Superior temporal gyrus (tissue), 1 donor: ENCODE measurements around the gene HMCN1.
"Not testable (repeated sequence)": the region's sequence is repeated elsewhere in the genome, so short reads cannot be mapped to it uniquely, and the experiment has no call there.

Experiments used
- DNase-seq: peaks from one replicate; pipeline ENCODE4 v3.0.0-alpha.2; 2016; ENCODE audit errors: extremely low spot score

HMCN1 gene

DNA sequence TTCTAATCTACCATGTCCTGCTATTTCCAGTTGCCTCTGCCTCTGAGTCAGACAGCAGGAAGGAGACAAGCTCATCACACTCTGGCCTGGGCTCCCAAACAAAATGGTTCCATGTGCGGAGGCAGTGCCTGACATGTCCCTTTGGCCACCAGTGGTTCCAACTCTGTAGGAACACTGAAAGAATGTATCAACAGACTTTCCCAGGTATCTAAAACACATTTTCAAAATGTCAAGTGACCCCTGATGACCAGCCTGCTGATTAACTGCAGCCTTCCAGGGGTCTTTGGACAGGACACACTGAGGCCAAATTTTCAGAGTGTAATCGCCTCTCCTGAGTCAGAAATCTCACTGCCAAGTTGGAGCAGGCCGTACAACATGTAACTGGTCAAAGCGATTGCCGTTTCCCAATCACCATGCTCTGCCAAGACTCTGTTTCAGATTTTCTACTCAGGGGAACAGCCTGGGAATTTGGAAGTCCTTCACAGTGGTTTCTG, 468.1 kb downstream of the HMCN1 start:
- no peak for DNase-seq

DNA sequence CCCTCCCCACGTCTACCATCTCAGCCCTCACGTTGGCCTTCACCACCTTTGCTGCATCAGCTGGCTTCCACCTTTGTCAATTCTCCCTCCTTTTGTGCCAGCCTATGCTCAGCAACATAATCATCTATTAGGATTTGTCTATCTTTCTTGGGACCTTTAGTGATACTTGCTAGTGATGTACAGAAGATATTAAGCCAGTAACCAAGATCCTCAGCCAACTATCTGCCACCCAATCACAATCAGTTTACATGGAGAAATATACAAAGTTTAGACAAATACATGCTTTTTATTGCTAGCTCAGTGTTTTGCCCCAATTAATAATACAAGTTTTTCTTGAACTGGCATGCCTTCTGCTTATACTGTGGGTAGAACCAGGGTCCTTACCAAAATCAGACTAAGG, 468.6 kb downstream of the HMCN1 start:
- no peak for DNase-seq

DNA sequence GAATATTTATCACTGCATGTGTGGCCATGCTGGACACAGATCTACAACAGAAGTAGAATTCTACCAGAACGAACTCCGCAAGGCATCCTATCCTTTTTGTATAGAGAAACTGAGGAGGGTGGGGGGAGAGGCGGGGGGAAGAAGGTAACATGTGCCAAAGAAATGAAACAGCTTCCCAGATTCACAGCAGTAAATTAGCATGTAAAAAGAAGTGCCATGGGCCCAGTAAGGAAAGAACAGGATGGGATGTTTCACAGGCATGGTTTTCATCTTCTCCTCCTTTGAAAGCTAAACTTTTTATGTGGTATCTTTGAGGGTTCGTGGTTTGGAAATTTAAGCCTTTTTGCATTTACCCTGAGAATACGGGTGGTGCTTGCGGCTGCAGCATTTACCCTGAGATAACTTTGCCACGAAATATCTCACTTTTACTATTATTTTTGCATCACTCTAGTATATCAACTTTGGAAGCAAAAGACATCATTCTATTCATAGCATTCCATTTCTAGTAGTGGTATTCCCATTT, 471.9 kb downstream of the HMCN1 start:
- no peak for DNase-seq

DNA sequence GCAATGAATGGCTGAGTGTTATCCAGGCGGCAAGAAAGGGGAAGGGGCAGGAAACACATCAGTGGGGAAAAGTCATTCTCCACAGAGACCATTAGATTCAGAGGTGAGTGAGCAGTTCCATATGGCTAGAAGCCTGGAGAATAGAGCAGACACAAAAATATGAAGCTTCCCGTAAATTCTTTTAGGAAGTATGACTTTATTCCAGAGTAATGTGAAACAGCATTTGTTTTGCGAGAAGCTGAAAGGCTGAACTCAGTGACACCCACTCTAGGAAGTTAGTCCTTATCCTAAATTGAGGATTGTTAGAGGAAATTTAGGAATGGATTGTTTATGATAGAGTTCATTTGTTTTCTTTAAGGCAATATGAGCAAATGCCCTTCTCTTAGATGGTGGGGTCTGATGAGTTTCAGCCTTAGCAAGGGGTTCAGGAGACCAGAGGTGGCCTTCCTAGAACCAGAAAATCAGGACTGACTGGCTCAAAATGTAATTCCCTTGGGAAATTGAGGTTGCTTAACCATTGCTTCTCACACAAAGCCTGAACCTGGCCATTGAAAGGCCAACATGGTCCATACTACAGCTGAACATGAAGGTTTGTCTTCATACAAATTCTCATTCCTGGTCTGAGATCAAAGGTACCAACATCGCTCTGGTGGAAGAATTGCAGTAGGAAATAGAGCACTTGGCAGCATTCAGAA, 473.3 kb downstream of the HMCN1 start:
- no peak for DNase-seq

DNA sequence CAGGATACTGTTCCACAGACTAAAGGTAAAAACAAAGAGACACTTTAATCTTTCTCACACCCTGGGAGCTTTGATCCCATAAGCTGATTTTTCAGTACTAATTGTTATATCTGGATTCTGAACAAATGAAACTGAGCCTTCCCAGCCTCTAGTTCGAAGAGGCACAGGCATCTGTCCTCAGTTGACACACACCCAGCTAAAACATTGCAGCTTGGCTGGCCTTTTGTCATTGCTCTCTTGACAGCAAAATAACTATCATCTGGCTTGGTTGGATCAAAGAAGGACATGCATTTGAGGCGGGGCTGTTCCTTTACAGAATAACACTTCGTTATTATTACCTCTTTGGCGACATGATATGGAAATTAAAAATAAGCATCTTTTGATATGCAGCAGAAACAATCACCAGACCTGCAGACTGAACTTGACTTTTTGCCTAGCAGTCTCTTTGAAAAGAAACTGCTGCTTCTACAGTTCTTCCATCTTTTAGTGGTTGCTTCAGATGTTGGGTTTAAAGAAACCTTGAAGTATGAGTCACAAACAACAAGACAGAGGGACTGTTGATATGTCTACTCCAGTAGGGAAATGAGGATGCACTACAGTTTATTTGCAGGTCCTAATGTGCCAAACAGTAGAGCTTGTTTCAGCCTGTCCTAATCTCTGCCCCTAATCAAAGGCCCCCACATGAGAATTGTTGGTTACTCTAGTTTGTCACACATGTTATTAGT, 474.4 kb downstream of the HMCN1 start:
- no peak for DNase-seq

DNA sequence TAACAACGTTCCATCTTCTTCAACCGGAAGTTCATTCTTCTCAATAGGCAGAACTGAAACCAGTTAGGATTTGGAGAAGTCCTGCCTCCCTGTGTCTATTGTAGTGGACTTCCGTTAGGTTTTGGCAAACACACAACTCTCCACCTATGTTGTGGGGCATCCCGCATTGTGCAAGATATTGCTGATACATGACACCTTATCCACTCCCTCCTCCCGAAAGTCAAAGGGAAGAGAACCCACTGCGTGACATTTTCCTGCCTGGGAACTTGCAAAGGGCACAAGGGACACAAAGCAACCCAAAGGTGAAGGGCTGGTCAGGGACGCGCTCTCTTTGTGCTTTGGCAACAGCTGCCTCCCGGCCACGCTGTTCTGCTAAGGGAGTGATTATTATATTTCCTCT, 476.1 kb downstream of the HMCN1 start:
- no peak for DNase-seq

DNA sequence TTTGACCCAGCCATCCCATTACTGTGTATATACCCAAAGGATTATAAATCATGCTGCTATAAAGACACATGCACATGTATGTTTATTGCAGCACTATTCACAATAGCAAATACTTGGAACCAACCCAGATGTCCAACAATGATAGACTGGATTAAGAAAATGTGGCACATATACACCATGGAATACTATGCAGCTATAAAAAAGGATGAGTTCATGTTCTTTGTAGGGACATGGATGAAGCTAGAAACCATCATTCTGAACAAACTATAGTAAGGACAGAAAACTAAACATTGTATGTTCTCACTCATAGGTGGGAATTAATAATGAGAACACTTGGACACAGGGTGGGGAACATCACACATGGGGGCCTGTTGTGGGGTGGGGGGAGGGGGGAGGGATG, 477.4 kb downstream of the HMCN1 start:
- not testable (repeated sequence) for DNase-seq

DNA sequence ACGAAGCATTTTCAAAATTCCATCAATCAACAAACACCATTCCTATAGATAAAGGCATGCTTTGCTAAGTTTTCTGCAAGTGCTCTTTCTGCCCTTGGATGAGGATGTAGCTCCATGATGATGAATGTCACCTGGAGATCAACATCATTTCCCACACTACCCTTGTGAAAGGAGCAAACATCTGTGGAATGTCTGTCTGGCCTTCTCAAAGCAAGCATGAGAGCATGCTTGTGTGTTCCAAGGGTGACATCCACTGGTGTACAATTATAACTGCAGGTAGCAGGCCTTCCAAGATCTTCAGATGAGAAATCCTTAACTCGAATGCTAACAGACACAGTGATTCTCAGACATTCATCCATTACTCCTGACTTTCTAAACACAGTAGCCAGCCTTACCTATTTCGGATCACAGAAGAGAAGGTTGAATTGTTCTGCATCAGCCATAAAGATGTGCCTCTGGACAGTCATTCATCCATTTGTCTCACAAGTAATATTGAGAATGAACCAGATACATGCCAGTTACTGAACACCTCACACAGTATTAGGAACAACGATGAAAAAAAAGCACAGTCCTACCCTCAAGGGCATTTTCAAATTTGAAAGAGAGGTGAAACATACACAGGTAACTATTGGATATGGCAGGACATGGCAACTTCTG, 478.5 kb downstream of the HMCN1 start:
- DNase-seq = peak; percentile 85

DNA sequence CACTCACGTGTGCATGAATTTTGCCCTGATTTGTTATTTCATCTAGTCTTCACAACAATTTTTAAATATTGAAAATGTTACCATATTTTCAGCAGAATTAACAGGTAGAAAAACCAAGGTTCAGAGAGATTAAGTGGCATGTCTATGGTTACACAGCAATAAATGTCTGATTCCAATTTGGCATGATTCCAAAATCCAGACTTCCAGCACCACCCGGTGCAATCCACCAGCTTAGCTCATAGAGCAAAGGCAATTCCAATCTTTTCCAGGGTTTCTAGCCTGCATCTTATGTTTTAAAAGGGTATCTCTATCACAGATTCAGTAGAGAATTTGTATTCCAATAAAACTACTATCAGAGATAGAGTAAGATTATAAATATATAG, 479.0 kb downstream of the HMCN1 start:
- DNase-seq = no peak

DNA sequence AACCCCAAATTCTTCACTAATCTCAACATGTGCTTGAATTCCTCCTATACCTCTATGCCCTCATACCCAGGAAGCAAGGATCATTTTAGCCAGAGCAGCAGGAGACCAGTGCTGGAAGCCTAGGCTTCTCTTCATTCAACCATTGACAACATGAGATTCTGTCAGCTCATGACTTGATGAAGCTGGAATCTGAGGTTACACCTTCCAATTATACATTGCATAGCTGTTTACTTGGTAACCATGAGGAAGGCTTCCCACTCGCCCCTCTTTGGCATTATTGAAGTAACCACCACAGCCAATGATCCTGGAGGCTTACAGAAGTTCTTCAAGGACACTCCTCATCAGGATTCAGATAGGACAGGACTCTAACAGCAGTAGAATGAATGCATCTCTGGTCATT, 480.6 kb downstream of the HMCN1 start:
- no peak for DNase-seq

DNA sequence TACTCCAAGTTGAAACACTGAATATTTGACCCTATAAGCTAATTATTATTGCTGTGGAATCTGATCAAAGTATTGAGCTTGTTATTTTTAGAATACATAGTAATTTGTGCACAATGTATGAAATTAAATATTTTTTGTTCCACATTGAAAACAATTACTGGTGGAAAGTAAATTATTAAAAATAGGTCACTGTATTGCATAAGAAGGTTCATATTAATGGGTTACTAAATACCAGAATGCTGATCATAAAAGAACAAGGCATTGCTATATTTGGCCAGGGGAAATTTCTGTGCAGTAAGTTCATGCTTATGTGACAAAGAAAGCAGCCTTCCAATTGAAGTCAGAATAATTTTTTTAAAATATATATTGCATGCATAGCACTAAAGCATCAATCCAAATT, 481.4 kb downstream of the HMCN1 start:
- no peak for DNase-seq

DNA sequence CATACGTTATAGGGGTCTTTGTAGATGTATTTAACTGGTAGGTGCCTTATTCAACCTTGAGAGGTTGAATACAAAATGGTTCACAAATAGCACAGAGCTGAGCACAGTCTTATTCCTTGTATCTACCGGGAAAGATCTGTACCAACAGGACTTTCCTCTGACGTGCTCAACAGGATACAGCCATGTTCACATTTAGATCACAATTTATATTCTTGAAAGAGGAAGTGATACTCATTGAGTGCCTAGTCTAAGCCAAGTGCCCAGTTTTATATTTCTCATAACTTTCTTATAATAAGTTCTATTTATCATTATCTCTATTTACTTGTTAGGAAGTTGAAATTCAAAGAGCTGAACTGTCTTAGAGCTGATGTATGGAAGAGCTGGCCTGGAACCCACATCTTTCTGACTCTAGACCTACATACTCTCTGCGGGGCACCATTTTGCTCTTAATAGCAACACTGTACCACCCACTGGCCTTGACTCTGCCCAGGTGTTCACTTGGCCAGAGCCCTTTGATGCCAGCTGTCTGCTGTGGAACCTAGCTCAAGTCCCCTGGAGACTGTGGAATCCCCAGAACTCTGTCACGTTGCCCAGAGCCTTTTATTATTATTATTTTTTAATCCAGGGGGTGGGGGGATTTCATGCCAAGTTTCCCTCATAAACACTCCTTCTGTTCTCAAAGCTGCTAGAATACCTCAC, 484.6 kb downstream of the HMCN1 start:
- DNase-seq = no peak

DNA sequence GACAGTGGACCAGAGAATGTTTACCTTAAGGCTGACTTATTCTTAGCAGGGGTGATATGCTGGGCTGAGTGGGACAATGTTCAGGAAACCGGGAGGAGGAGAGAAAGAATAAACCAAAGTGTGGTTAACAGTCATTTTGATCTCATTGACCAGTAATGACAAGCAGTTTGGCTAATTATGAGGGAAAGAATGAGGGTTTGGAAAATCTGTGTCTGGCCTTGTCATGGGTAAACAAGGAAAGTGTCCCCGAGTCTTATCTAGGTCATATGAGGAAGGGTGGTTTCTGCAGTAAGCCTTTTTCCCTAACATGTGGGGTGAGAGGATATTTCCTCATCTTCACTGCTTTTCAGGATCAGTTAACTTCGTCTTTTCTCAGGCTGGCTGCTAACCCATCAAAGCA, 485.9 kb downstream of the HMCN1 start:
- no peak for DNase-seq

DNA sequence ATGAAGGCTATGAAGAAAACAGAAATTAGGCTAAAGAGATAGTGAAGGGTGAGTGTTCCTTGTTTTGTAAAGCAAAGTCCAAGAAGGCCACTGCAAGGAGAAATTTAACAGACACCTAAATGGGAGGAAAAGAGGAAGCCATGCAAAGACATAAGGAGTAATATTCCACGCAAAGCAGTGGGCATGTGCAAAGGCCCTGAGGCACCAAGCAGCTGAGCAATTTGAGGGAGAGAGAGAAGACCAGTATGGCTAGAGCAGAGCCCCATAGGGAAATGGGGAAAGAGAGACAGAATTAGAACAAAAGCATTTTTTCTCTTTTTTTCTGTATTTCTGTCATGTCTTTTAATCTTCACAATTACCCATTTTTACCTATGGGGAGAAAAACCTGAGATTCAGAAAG, 486.7 kb downstream of the HMCN1 start:
- DNase-seq = no peak

DNA sequence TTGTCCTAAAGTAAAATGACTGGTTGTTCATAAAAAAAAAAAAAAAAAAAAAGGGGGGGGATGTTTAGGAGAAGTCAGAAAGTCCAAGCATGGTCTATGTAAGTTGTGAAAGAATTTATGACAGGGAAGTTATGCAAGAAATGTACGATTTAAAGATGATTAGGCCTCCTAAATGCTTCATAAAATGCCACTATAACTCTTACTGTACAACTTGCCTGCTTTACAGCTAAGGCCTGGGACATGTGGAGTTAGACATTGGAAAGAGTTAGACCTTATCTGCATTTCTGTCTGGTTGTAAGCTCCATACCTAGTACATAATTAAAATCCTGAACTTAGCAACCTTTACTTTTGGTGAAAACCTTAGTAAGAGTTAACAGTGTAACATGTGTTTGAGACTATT, 490.9 kb downstream of the HMCN1 start:
- DNase-seq = no peak

DNA sequence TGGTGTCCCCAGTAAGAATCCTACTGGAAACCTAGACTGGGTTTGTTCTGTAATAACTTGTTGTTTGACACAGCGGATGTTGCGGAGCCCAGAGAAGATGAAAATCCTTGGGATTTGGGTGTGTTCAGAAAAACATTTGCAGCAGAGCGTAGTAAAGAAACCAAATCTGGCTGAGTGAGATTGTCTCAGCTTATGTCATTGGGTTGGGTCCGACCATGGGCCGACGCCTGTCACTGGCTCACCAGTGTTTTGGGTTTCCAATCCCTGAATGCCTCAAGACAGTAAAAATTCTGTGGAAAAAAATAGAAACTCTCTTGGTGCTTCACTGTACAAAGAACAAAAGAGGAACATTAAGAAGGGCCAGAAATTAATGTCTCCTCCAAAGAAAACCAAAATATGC, 494.6 kb downstream of the HMCN1 start:
- DNase-seq = no peak

DNA sequence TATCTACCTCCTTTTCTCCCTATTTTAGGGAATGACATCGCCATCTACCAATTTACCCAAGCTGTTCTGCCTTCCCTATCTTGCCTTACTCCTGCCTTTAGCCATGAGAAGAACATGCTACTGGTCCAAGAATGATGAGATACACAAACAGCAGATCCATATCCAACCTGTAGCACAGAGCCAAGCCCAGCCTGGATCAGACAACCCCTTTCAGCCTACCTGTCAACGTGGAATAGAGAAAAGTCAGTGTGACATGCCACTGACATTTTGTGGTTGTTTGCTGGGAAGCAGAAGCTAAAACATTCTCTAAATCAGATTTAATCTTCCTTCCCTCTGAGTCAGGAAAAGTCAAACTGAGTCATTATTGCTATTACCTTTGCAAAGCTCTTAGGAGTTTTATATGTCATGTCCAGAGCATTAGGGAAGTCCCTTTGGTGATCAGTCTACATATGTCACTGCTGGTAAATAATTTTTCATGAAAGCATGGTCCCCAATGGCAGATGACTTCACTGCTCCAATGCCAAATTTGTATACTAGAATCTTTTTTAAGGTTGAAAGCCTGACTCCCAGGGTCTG, 497.8 kb downstream of the HMCN1 start:
- DNase-seq = no peak

DNA sequence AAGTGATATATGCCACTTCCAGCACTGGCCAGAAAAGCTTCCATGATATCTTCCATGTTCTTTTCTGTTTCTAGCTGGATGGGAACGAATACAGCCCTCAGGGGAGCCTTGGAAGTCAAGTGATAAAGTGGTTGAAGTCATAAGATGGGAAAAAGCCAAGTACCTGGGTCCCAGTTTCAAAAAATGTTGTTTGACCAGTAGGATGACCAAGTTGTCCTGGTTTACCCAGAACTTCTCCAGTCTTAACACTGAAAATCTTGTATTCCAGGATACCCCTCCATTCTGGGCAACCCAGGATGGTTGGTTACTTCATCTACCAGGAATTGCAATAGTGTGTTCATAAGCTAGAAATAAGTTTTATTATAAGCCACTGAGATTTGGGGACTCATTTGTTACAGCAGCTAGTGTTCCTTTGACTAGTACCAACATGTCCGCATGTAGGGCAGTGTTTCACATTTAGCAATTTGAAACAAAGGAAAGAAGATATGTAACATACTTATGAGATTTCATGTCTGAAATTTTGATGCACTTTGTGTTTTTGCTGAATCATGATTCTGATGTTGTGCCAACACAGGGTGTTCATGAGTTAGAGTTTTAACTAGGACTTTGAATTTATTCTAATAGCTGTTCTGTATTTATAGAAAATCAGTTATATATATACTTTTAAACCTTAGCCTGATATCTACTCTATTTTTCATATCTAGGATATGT, 500.9 kb downstream of the HMCN1 start:
- DNase-seq = no peak

DNA sequence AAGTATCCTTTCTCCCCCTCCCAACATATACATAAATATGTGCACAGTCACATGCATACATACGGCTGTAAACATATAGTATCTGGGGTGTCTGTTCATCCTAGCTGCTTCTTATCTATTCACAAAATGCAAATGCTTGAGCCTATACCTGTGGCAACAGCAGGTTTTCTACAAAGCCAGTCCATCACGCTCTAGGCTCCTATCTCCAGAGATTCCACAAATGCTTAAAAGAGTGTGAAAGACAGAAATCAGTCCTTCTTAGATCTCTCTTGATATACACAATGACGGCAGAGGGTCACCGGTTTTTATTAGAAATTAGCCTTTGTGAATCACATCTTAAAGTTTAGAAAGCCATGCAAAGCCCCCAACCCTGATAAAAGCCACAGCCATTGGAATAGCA, 501.5 kb downstream of the HMCN1 start:
- no peak for DNase-seq

DNA sequence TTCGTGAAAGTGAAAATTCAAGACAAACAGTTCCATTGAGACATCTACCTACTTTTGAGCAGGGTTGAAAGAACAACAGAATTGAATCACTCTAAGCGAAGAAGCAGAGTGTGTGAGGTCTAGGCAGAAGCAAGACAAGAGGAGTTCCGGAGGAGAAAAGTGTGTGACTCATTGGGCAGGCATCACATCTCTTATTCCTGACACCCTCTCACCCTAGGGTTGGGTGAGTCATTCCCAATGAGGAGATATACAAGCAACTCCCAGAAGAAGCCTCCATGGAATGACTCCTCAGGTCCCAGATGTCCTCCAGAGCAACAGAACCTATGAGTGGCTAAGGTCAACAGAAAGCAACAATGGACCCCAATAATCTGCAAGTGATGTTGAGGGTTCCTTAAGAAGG, 502.7 kb downstream of the HMCN1 start:
- DNase-seq = no peak

DNA sequence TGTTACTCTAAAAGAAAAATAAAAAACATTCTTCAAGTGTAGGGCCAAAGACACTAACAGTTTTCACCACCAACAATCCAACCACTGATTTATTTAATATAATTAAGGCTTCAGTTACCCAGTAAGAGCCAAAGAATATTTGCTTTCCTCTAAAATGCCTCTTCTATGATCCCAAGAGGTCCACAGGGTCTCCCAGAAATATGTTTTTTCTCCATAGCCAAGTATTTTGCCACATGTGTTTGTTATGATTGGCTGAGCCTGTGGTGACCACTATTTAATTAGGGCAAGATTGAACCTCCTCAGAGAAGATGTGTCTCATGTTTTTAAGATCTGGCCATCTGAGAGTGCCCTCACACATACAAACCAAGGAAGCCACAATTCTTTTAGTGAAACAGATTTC, 505.0 kb downstream of the HMCN1 start:
- DNase-seq = no peak
